NCI-H526 treated with DMSO at 0.1 percent for 48 hours (cell line): ENCODE measurements around the gene NEK9.

Experiments
- DNase-seq: peaks from one replicate; lab custom pipeline; 2025; lab: John Stamatoyannopoulos, UW

NEK9 gene

DNA sequence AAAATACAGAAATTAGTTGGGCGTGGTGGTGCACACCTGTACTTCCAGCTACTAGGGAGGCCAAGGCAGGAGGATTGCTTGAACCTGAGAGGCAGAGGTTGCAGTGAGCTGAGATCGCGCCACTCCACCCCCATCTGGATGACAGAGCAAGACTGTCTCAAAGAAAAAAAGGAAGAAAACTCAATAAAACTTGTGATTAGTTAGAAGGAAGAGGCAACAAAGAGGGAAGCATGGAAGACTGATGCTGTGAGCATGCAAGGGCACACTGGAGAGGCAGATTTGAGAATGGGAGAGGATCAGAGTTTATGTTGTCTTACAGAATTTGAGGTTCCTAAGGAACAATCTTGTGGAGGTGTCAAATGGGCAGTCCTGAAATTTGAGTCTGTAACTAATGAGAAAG lies 60.2 kb downstream of the NEK9 start:
- no peak for DNase-seq

DNA sequence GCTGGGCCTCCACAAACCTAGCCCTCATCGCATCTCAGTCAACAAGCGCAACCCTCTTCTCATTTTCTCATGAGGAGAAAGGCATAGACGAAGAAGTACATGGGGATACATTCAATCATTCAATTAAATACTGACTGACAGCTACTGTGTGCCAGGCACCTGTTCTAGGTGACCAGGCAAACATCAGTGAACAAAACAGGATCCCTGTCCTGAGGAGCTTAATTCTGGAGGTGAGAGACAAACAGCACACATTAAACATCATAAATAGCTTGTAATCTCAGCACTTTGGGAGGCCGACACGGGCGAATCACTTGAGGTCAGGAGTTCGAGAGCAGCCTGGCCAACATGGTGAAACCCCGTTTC lies 62.7 kb downstream of the NEK9 start:
- no peak for DNase-seq

DNA sequence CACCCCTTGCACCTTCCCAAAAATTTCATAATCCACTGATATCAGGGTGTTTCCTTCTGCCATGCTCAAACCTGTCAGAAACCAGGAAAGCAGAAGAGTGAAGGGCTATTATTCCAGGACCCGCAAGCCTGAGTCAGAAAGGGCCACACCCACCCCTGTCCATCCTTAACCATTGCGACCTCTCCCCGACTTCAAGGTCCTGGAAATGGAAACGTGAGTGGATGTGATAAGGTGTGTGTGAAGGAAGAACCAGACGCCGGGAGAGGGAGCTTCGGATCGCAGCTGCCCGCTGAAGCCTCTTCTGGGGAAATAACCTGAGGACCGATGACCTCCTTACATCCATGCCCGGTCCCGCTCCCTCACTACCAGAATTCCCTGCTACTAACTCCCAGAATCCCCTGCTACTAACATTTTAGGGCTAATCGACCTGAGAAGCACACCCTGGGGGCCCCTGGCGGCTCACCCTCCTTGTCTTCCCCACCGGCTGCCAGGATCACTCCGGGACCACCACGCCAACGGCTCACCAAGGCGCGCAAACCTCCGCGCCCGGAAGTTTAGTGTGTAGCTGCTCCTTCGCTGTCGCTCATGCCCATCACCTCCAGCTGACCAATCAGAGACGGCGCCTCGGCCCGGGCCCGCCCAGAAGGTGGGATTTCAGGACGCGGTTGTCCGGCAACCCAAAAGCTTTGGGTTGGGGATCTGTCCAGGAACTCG lies 63.2 kb downstream of the NEK9 start, which contains the start of gene ACYP1:
TSS of gene ACYP1 (minus strand) at position 534 of the 714 bp plus-strand sequence. CDS start at position 63, 471 bp downstream.
- DNase-seq = peak; percentile 86

DNA sequence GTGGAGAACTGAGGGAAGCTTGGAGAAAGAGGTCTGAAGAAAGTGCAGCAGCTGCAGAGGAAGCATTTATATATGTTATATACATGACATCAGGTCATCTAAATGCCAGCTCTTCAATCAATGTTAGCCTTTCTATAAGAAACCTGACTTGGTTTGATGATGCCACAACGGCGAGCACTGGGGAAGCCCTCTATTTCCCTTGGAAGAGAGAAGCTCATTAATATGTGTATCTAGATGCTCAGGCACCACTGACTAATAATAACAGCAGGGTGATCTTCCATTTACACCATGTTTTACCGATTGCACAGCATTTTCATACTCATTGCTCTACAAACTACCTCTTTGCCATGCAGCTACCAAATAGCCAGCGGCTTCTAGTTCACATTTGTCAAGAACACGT lies 63.8 kb downstream of the NEK9 start:
- DNase-seq = no peak

DNA sequence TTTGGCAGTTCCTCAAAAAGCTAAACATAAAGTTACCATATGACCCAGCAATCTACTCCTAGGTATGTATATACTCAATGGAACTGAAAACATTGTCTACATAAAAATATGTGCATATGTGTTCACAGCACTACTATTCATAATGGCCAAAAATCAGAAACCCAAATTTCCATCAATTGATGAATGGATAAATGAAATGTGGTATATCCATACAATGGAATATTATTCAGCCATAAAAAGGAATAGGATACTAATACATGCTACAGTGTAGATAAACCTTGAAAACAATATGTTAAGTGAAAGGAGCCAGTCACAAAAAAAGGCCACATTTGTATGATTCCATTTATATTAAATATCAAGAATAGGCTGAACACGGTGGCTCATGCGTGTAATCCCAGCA lies 66.4 kb downstream of the NEK9 start:
- DNase-seq = no peak

DNA sequence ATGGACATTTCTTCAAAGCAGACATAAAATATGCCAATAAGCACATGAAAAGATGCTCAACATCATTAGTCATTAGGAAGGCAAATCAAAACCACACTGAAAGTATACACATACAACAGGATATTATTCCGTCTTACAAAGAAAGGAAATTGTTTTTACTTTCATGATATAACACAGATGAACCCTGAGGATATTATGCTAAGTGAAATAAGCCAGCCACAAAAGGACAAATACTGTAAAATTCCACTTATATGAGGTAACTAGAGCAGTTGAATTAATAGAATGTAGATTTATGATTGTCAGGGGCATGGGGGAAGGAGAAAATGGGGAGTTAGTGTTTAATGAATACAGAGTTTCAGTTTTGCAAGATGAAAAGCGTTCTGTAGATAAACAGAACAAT lies 67.2 kb downstream of the NEK9 start:
- DNase-seq = no peak

DNA sequence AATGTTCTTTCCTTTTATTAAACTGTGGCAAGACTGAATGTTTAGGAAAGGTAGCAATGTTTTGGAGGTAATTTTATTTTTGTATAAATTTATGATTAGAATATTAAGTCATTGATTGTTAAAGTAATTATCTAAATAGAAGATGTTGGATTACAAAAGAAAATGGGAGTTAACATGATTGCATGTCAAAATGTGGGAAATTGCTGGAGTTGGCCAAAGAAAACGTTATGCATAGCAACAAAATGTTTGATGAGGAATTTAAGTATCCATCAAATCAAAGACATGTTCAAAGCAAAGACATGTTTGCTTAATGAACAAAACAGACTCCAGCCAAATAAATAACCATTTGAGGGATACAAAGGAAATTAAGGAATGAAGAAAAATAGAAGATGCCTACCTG lies 72.4 kb downstream of the NEK9 start:
- DNase-seq = no peak

DNA sequence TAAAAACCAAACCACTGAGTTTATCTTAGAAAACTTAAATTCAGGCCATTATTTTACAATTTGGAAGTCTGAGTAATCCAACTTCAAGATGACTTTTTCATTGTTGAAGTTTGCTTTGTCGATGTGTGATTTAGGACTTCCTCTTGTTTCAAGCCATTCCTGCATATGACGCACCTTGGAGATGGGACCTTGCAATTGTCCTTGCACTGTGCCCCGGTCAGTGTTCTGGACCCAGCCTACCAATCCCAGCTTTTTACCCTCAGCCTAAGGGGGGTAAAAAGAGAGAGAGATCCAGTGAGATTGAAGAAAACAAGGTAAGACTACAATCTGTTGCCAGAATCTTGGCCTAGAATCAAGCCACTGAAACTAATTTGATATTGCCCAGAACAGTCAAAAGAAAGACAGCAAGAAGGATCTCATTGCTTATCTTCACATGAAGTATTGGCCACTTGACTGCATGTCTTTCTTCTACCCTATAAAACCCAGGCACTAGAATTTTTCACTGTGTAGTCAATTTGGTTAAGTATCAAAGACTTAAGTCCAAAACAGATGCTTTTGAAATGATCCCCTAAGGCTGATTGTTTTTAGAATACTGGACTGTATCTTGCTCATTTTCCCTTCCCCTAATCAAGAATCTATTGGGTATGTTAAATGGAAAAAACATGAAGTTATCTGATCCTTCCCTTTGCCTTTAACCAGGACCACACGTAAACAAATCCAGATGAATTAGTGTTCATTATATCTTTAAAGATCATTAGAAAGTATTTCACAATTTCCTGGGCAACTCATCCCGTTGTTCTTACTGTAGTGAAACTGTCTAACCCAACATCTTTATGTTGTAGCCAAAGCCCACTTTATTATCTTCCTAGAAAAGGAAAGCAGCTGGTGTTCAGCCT lies 73.2 kb downstream of the NEK9 start:
- no peak for DNase-seq

DNA sequence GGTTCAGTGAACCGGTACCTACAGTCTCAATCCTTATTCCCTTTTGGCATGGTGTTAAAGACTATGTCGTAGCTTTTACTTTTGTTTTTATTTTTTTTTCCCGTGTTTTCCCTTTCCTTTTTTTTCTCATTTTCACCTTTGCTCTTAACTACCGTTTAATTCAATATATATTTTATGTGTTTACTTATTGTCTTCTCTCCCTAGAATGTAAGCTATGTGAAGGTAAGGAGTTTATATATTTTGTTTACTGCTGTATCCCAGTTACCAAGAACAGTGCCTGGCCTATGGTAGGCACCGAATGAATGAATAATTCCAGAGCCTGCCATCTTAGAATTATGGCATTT lies 75.3 kb downstream of the NEK9 start:
- no peak for DNase-seq

DNA sequence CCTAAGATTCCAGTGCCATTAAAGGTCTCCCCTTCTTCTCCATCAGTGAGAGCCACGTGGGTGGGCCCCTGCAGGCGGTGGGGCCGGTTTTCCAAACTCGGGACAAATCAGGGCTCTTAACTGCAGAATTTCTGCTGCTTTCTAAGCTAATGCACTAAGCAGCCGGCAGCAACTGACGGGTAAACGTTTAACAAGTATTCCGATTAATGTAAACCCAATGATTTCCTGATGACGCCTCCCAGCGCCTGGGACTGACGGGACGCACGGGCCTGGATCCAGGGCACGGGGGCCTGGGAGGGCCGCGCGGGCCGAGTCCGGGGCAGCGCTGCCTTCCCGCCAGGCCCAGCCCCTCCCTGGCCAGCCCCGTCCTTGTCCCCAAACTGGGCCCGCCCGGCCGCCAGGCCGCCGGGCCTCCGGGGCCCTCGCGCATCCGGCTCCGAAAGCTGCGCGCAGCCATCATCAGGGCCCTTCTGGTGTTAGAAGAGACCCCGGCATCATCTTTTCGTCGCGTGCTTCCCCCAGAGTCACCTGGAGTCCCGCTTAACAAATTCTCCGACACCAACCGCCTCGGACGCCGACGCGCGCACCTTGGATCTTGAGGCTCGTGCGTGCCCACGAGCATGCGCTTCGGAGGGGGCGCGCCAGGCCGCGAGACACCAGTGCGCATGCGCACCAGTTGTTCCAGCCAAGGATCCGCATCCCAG lies 75.8 kb downstream of the NEK9 start, which contains the start of gene MLH3:
TSS of gene MLH3 (minus strand) at position 616 of the 704 bp plus-strand sequence. CDS start 1,812 bp downstream, outside the sequence.
- peak; percentile 82 for DNase-seq

DNA sequence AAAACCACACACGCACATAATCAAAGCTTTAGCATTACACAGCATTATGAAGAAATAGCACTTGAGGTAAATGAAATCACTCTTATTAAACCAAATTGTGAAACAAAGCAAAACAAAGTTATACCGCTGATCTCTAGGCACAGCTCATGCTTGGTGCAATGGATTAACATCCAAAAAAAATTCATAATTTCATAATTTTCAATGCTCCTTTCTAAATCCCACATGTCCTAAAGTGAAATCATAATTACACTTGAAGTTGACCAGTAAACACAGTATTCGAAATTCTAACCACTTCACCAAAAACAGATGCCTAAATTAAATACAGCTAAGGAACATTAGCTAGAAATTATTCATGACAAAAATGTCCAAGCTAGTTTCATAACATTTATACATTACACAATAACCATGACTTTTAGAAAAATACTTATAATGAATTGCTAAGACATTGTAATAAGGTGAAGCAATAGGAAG lies 77.1 kb downstream of the NEK9 start:
- DNase-seq = no peak

DNA sequence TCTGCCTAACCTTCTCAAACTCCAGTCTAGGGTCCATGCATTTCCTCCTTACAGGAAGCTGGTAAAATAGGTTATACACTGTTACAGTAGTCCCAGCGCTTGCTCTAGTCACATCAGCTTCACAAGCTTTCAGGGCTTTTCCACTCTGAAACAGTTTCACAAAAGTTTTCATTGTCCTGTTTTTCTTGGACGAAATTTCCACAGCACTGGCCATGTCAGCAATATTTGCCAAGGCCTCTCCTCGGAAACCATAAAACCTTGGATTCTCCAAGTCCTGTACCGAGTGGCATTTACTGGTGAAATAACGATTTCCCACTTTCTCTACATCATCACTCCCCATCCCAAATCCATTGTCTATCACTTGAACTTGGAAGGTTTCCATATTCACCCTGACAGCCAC lies 77.7 kb downstream of the NEK9 start:
- DNase-seq = no peak

DNA sequence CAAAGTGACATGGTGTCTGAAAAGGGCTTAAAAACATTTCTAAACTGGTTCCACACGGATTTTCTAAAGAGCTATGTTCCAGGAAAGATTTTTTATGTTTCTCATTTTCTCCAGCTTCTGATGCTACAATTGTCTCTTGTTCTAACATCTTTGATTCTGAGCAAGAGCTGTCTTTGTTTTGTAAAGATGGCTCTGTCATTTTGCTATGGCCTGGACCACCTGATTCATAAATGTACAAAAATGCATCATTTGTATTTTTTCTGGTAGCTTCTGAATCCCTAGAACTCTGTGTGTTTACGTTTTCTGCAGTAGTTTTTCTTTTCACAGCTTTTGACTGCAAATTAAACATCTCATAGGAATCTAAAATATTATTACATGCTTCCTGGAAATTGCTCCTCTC lies 78.7 kb downstream of the NEK9 start:
- no peak for DNase-seq

DNA sequence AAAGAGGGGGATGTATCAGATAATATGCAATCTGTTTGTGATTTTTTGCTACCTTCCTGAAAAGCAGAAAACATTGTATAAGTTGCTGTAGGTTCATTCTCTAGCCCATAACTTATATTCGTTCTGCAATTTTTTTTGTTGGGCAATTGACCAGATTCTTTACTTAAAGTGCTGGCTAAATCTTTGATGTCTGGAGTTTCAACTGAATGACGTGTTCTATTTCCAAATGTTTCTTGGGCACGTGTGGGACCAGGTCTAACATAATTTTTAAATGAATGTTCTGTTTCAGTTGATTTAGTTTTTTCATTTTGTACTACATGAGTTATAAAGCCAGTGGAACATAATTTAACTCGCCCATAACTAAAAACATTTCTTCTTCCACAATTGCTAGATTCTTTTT lies 79.3 kb downstream of the NEK9 start:
- no peak for DNase-seq

DNA sequence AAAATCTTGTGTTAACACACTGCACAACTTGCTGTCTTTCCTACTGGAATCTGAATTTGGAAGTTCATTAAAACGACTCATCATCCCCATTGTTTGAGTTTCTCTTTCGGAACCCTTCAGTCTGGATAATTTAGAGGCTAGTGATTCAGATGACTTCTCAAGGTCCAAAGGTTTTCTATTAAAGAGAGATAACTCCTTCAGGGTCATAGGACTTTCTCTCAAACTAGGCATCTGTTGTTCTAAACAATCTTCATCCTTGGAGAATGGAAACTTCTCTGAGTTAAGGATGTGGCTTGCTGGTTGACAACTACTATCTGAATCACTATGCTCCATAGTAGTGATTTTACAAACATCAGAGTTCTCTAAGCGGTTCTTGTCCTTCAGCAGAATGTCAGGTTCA lies 79.9 kb downstream of the NEK9 start:
- DNase-seq = no peak

DNA sequence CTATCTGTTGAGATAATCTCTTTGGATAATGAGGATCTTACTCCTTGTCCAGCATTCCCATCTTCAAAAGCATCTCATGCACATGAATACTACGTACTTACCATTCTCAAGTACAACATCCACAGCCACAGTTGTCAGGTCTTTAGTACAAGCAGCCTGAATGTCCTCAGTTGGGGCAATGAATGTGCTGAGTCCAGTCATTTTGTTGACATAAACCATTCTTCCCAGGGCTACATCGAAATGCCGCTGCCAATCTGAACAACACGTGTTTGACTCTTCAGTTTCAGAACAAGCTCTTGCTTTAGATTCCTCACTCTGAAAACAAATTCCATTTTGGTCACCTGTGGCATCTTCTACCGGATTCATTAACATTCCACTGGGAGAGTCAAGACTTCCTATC lies 80.6 kb downstream of the NEK9 start:
- DNase-seq = no peak

DNA sequence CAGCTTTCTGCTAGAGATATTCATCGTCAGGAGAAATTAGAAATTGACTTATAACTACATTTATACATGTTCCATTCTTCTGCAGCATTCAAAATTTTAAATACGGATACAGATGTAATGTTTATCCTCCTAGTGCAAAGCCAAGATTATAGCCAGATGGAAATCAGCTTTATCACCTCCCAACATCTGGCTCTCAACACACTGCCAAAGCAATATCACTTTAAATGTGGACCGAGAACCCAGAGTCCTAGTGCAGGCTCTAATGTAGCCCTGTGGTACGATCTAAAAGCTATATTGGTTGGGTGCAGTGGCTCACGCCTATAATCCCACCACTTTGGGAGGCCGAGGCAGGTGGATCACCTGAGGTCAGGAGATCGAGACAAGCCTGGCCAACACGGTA lies 82.1 kb downstream of the NEK9 start:
- no peak for DNase-seq

DNA sequence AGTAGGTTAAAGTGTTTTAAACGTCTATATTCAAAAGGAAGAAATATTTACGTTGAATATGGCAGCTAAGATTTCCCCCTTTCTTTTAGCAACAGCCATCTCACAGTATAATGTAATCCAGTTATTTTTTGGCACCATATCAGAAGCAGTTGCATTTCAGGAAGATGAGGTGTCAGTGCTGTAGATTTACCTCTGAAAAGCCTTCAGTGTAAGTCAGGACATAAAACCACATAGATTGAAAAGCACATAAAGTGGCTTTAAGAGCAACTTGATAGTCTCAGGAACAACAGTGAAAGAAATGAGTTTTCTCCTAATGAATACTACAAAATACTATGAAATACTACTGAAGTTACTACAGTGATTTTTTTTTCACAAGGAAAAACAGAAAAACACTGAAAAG lies 82.5 kb downstream of the NEK9 start:
- no peak for DNase-seq

DNA sequence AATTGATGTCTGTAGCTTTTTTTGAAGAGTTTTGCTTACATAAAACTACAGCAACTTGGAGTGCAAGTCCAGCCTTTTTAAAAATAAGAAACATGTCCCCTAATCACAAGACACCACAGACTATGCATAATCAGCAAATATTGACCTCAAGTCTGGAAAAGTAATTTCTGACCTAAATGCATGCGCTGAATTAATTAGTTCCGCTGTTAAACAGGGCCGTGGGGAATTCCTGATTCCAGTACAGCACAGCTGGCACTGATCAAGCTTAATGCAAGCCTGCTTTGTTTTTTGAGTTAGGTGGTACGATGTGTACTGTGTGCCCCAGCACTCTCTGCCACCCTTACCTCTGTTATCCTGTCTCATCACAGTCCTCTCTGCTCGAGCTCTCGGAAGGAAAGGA lies 84.8 kb downstream of the NEK9 start:
- no peak for DNase-seq

DNA sequence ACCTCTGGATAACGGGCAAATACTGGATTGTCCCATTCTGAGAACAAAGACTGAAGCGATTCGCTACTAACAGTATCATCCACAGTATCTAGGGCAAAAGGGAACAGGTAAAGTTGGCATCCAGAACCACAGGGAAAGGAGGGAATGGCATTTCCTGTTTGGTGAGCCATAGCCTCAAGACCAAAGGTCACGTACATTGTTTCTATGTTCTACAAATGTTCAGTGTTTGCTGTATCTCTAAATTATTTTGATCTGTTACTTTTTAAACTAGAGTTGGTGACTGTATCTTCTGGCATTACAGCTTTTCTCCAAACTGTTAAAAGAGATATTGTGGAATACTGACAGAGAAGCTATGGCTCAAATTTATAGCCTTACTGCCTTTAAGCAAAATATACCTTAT lies 85.2 kb downstream of the NEK9 start:
- DNase-seq = no peak

DNA sequence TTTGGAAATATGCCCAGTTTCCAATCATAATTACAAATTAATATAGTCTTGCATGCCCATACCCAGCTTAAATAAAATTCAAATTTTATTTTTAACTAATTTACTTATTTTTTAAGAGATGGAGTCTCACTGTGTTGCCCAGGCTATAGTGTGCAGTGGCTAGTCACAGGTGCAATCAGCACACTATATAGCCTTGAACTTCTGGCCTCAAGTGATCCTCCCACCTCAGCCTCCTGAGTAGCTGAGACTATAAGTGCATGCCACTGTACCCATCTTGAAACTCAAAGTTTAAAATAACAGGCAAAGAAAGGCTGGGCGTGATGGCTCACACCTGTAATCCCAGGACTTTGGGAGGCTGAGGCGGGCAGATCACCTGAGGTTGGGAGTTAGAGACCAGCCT lies 85.9 kb downstream of the NEK9 start:
- no peak for DNase-seq

DNA sequence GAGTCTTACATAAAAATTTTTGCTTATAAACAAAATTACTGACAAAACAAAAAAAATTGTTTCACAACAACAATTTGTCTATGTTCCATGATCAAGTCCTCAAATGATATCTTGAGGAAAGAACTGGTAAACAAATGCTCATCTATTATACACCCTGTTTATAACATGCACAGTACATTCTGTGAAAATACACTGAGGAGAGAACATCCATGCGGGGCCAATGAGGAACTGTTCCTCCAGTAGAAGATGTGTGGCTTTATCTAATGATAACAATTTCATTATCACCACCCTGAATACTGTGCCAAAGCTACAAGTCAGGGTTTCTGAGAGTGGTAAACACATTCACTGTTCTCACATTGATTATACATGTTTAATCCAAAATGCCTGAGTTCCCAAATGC lies 86.3 kb downstream of the NEK9 start:
- DNase-seq = no peak

DNA sequence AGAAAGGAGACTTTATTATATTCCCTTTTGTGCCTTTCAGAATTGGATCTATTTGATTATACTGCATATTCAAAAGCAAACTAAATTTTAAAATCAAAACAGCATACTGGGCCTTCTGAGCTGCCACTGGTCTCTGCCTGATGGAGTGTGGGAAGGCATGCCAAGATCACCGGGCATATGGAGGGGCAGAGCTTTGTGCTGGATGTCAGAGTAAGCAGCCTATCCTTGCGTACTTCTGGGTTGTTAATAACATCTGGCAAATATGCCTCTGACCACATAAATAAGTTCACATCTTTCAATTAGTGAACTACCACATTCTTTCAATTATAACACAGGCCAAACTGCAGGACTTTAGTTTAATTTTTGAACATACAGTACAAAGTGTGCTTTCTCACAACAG lies 93.9 kb downstream of the NEK9 start:
- DNase-seq = no peak
